ENCODE measurements around the gene PTGR1. TPM values are rescaled to one million over a fixed set of nuclear protein-coding genes. Genes with fewer than 3 reads are reported as not detected.

PTGR1 gene
- total and polyA plus RNA-seq, 8 donors: 5.0 to 28.8 (median 13.9) TPM

GRCh38 chr9:111630182-111630963 lies 30.9 kb upstream of the PTGR1 start:
- FAIRE-seq: no peak
- peak; percentile 24 to 58 (median 52) for ATAC-seq
- TF ChIP-seq CTCF (IDR thresholded peaks at IDR 0.05): no peak
- Histone ChIP-seq H3K4me3 (peak overlapping the region; percentile 76 to 97 (median 86)), H3K4me1 (peaks cover 4 to 26% (median 15%) of the 10 kb centered on the region in 3 donors), H3K27ac (peak overlapping the region in 2 of 4 donors; percentile 43 to 92), H3K9me3 (no peaks in the 10 kb centered on the region), H3K27me3 (no peaks in the 10 kb centered on the region), H3K36me3 (no peaks in the 10 kb centered on the region)
- no peak for DNase-seq
- intact Hi-C loops (cut with DNase I): no loop called here
- 3 to 4% methylated on average over 17 of the region's 17 CpGs for WGBS, 2 donors

- H3K4me1 ChIP-seq: peaks cover 4 to 18% (median 5%) of the 10 kb centered on the region in 3 donors
- WGBS, 2 donors: 83 to 88% methylated on average over 7 of the region's 7 CpGs
- H3K27ac ChIP-seq: no peak overlapping the region
- FAIRE-seq (no peak), DNase-seq (no peak), ATAC-seq (no peak)
- H3K27me3 ChIP-seq: no peaks in the 10 kb centered on the region
- no peaks in the 10 kb centered on the region for H3K36me3 ChIP-seq
- no peaks in the 10 kb centered on the region for H3K9me3 ChIP-seq
- H3K4me3 ChIP-seq: no peak overlapping the region
- intact Hi-C loops (cut with DNase I): no loop called here
- no peak for TF ChIP-seq CTCF (IDR thresholded peaks at IDR 0.05)
Measured at GRCh38 chr9:111628411-111628810, 29.0 kb upstream of the PTGR1 start.

- 39 to 48% methylated on average over 7 of the region's 7 CpGs for WGBS, 2 donors
- FAIRE-seq (no peak), ATAC-seq (no peak), DNase-seq (no peak)
- Histone ChIP-seq H3K4me3 (no peak overlapping the region), H3K9me3 (no peaks in the 10 kb centered on the region), H3K36me3 (no peaks in the 10 kb centered on the region), H3K27me3 (no peaks in the 10 kb centered on the region), H3K27ac (no peak overlapping the region), H3K4me1 (peaks cover 4 to 8% (median 5%) of the 10 kb centered on the region in 3 donors)
- intact Hi-C loops (cut with DNase I): no loop called here
- TF ChIP-seq CTCF (IDR thresholded peaks at IDR 0.05): no peak
Measured at GRCh38 chr9:111627260-111627963, 28.0 kb upstream of the PTGR1 start.

- Histone ChIP-seq H3K36me3 (no peaks in the 10 kb centered on the region), H3K4me1 (no peaks in the 10 kb centered on the region), H3K4me3 (no peak overlapping the region), H3K27me3 (no peaks in the 10 kb centered on the region), H3K27ac (no peak overlapping the region), H3K9me3 (no peaks in the 10 kb centered on the region)
- DNase-seq: peak in 1 of 6 donors; percentile 62
- FAIRE-seq: no peak
- TF ChIP-seq CTCF (IDR thresholded peaks at IDR 0.05): no peak
- intact Hi-C loops (cut with DNase I): no loop called here
- WGBS, 2 donors: 44 to 73% methylated on average over 3 of the region's 3 CpGs
- peak; percentile 44 to 86 (median 56) for ATAC-seq
Measured at GRCh38 chr9:111622626-111623025, 23.2 kb upstream of the PTGR1 start.

Measured in pancreas (tissue), 10 donors.